GM12875 (cell line): ENCODE results near the gene MUTYH.

Experiments used
- H3K4me3 ChIP-seq: one replicate; pipeline ENCODE4 v1.5.1; 2011; ENCODE audit warnings: low read depth, low read length, control low read depth
- CTCF ChIP-seq: IDR thresholded peaks from 2 replicates; pipeline ENCODE4 v1.5.1; 2011; ENCODE audit warnings: low read depth, mild to moderate bottlenecking, control low read depth, inconsistent platforms, low read length, moderate library complexity, borderline replicate concordance; ENCODE audit not compliant: insufficient read depth

The MUTYH gene

GRCh38 chr1:45359882-45360513, 19.8 kb upstream of the MUTYH start:
- H3K4me3 ChIP-seq, result no peak overlapping the region
- TF ChIP-seq CTCF, result peak; percentile 44; the same call in 1 of the 2 replicates

GRCh38 chr1:45356186-45356585, 15.9 kb upstream of the MUTYH start:
- no peak overlapping the region for H3K4me3 ChIP-seq
- TF ChIP-seq CTCF, result no peak

- no peak for TF ChIP-seq CTCF
- H3K4me3 ChIP-seq, result no peak overlapping the region
Observed at GRCh38 chr1:45355683-45356082, 15.4 kb upstream of the MUTYH start.

GRCh38 chr1:45354838-45355237, 14.6 kb upstream of the MUTYH start:
- H3K4me3 ChIP-seq, result no peak overlapping the region

GRCh38 chr1:45353685-45354084, 13.4 kb upstream of the MUTYH start:
- no peak overlapping the region for H3K4me3 ChIP-seq
- no peak for TF ChIP-seq CTCF

More at GRCh38 chr1:45354838-45355237, 14.6 kb upstream of the MUTYH start:
- no peak for TF ChIP-seq CTCF

GRCh38 chr1:45351508-45351907, 11.3 kb upstream of the MUTYH start:
- H3K4me3 ChIP-seq, result no peak overlapping the region
- TF ChIP-seq CTCF, result no peak

- no peak overlapping the region for H3K4me3 ChIP-seq
- no peak for TF ChIP-seq CTCF
Observed at GRCh38 chr1:45348966-45349677, 8.9 kb upstream of the MUTYH start.
